SU-DHL-6 (cell line): Measurements from ENCODE around the gene HDGFL2.

Source experiments
- H2AFZ ChIP-seq: fragments of 200-600 bp; sonication (generic); 2 replicates; pipeline ENCODE4 v1.6.1; 2014; ENCODE audit warnings: low read depth, mild to moderate bottlenecking, moderate library complexity, mixed read lengths, antibody characterized with exemption, low read length; ENCODE audit not compliant: severe bottlenecking
- H3F3A ChIP-seq: fragments of 200-600 bp; shearing (Covaris generic); 2 replicates; pipeline ENCODE4 v1.6.0; 2016; ENCODE audit warnings: antibody characterized with exemption, mild to moderate bottlenecking; ENCODE audit not compliant: insufficient read depth
- H3K27ac ChIP-seq: fragments of 200-600 bp; sonication (generic); 2 replicates; pipeline ENCODE4 v1.5.1; 2016; ENCODE audit warnings: low read depth, mild to moderate bottlenecking, low read length, moderate library complexity, mixed read lengths
- H3K27me3 ChIP-seq: fragments of 200-600 bp; sonication (generic), shearing (Covaris generic); 2 replicates; pipeline ENCODE4 v1.6.0; 2014; ENCODE audit warnings: mild to moderate bottlenecking, low read length
- H3K36me3 ChIP-seq: fragments of 200-600 bp; sonication (generic); 2 replicates; pipeline ENCODE4 v1.6.1; 2014; ENCODE audit warnings: mild to moderate bottlenecking, low read length, mixed read lengths
- H3K4me2 ChIP-seq: fragments of 300-600, 200-600 bp; shearing (Covaris generic), sonication (generic); 2 replicates; pipeline ENCODE4 v1.6.0; 2014; ENCODE audit warnings: low read length, low read depth, mild to moderate bottlenecking; ENCODE audit not compliant: poor library complexity, severe bottlenecking
- H3K4me3 ChIP-seq: fragments of 200-600 bp; sonication (generic); 2 replicates; pipeline ENCODE4 v1.5.1; 2014; ENCODE audit warnings: antibody characterized with exemption, low read length, mild to moderate bottlenecking, mixed read lengths; ENCODE audit not compliant: insufficient read depth, poor library complexity, severe bottlenecking
- H3K79me2 ChIP-seq: fragments of 200-600 bp; sonication (generic); 2 replicates; pipeline ENCODE4 v1.6.1; 2014; ENCODE audit warnings: mild to moderate bottlenecking, low read length, moderate library complexity; ENCODE audit not compliant: insufficient read depth
- H3K9ac ChIP-seq: fragments of 200-600 bp; sonication (generic); 2 replicates; pipeline ENCODE4 v1.7.0; 2014; ENCODE audit warnings: mild to moderate bottlenecking, low read length
- H3K9me2 ChIP-seq: fragments of 200-600 bp; sonication (generic); replicated peaks from 2 replicates; pipeline ENCODE4 v1.6.1; 2014; ENCODE audit warnings: low read length; ENCODE audit not compliant: insufficient read depth
- H3K9me3 ChIP-seq: fragments of 200-600 bp; sonication (generic); 2 replicates; pipeline ENCODE4 v1.6.1; 2014; ENCODE audit warnings: low read length, mixed read lengths; ENCODE audit not compliant: insufficient read depth
- H4K20me1 ChIP-seq: fragments of 200-600 bp; sonication (generic); 2 replicates; pipeline ENCODE4 v1.6.1; 2014; ENCODE audit warnings: low read depth, mild to moderate bottlenecking, antibody characterized with exemption, low read length, moderate library complexity, mixed read lengths
- EZH2phosphoT487 ChIP-seq: fragments of 200-600 bp; sonication (generic), shearing (Covaris generic); conservative IDR thresholded peaks from 2 replicates; pipeline ENCODE4 v1.6.1; 2018; ENCODE audit warnings: mild to moderate bottlenecking, antibody characterized with exemption, low read length, moderate library complexity, mixed read lengths
- TF ChIP-seq, protein P1 (sequence below): fragments of 200-600 bp; sonication (generic); IDR thresholded peaks from one replicate; pipeline ENCODE4 v1.5.1; 2017; ENCODE audit warnings: antibody characterized with exemption, mild to moderate bottlenecking, low read length, moderate library complexity; ENCODE audit not compliant: insufficient read depth, poor library complexity, severe bottlenecking

The HDGFL2 gene

DNA sequence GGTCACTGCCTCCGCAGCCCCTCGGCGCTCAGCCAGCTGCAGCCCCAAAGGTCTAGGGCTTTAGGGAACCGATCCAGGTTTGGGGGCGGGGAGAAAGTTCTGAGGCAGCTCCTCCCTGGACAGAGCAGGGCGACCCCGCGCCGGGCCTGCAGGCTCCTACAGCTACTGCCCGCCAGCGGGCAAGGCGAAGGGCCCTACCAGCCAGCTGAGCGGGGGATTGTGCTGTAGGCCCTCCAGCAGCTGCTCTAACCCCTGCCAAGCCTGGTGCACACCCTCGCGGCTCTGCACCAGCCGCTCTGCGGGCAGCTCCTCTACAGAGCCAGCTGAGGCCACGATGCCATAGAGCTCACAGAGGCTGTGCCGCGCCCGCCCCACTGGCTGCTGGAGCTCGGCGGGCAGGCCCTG lies 32.2 kb downstream of the HDGFL2 start:
- no peak overlapping the region for H3K4me3 ChIP-seq
- no peaks in the 10 kb centered on the region for H3F3A ChIP-seq
- H3K4me2 ChIP-seq: no peak overlapping the region
- no peak overlapping the region for H3K9ac ChIP-seq
- H3K36me3 ChIP-seq: no peaks in the 10 kb centered on the region
- H3K79me2 ChIP-seq: no peaks in the 10 kb centered on the region
- no peaks in the 10 kb centered on the region for H3K9me2 ChIP-seq
- no peaks in the 10 kb centered on the region for H4K20me1 ChIP-seq
- no peaks in the 10 kb centered on the region for H3K27me3 ChIP-seq
- TF ChIP-seq, protein P1, sequence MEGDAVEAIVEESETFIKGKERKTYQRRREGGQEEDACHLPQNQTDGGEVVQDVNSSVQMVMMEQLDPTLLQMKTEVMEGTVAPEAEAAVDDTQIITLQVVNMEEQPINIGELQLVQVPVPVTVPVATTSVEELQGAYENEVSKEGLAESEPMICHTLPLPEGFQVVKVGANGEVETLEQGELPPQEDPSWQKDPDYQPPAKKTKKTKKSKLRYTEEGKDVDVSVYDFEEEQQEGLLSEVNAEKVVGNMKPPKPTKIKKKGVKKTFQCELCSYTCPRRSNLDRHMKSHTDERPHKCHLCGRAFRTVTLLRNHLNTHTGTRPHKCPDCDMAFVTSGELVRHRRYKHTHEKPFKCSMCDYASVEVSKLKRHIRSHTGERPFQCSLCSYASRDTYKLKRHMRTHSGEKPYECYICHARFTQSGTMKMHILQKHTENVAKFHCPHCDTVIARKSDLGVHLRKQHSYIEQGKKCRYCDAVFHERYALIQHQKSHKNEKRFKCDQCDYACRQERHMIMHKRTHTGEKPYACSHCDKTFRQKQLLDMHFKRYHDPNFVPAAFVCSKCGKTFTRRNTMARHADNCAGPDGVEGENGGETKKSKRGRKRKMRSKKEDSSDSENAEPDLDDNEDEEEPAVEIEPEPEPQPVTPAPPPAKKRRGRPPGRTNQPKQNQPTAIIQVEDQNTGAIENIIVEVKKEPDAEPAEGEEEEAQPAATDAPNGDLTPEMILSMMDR: no peak
- TF ChIP-seq EZH2phosphoT487: no peak
- no peak overlapping the region for H3K27ac ChIP-seq
- no peaks in the 10 kb centered on the region for H3K9me3 ChIP-seq
- H2AFZ ChIP-seq: no peak overlapping the region

DNA sequence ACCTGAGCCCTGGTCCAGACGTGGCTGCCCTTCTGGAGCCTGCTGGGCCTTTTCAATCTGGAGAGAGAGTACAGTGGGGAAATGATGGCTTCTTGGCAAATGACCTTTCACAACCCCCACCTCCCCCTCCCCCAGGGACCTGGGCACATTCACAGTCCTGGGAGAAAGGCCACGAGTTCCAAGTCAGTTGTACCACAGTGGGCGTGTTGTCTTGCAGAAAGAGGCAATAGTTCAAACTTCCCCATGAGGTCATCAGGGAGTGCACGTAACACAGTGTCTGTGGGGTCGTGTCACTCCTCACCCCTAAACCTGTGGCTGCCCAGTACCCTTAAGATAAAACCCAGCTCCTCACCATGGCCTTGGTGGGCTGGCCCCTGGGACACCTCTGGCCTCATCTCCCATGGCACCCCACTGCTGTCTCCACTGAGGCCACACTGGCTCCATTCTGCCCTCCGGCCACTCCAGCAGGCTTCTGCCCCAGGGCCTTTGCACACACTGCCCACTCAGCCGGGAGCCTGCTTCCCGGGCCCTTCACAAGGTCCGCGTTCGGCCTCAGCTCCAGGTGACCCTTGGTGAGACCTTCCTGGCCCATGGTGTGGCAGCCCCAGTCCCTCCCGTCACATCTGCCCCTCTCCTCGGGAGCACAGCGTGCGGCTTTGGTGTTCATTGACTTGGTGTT lies 32.9 kb downstream of the HDGFL2 start:
- Histone ChIP-seq H3K27me3 (no peaks in the 10 kb centered on the region), H3K9me3 (no peaks in the 10 kb centered on the region), H4K20me1 (no peaks in the 10 kb centered on the region), H3K4me3 (no peak overlapping the region), H3F3A (no peaks in the 10 kb centered on the region), H3K27ac (no peak overlapping the region), H3K9ac (no peak overlapping the region), H3K9me2 (no peaks in the 10 kb centered on the region), H2AFZ (no peak overlapping the region), H3K36me3 (no peaks in the 10 kb centered on the region), H3K4me2 (no peak overlapping the region), H3K79me2 (no peaks in the 10 kb centered on the region)
- no peak for TF ChIP-seq EZH2phosphoT487
- TF ChIP-seq, protein P1: no peak

DNA sequence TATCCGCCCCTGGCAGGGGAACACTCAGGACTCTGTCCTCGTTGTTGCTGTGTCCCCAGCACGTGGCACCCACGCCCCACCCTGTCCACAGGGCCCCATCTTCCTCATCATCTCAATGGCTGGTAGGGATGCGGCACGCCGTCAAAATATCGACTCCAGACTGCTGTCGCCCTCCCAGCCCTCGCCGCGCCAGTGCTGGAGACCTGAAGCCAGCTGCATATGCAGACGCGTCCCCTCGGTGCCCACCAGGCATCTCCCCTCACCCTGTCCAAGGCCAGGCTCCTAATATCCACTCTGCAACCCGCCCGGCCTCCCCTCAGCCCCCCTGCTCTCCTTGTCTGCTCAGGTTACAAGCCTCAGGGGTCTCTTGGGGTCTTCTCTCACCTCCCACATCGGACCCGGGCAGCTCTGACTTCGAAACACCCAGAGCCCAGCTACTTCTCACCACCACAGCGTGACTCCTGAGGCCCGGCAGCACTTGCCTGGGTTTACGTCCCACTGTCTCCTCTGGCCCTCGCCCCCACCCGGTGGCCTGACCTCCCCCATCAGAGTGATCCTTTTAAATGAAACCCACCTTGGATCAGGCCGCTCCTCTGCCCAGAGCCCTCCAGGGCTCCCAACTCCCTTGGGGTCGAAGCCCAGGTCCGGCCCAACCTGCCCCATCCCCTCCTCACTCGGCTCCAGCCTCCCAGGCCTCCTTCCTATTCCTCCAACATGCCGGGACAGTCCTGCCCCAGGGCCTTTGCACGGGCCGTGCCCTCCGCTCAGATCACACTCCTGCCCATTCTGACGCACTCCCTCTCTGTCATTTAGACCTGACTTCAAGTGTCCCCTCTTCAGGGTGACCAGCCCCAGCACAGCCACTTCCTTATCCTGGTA lies 33.7 kb downstream of the HDGFL2 start:
- H3K4me3 ChIP-seq: no peak overlapping the region
- H4K20me1 ChIP-seq: no peaks in the 10 kb centered on the region
- no peaks in the 10 kb centered on the region for H3K9me2 ChIP-seq
- H2AFZ ChIP-seq: no peak overlapping the region
- H3K79me2 ChIP-seq: no peaks in the 10 kb centered on the region
- no peaks in the 10 kb centered on the region for H3K36me3 ChIP-seq
- H3K27ac ChIP-seq: no peak overlapping the region
- no peaks in the 10 kb centered on the region for H3K9me3 ChIP-seq
- no peaks in the 10 kb centered on the region for H3F3A ChIP-seq
- H3K27me3 ChIP-seq: no peaks in the 10 kb centered on the region
- TF ChIP-seq, protein P1: no peak
- no peak overlapping the region for H3K9ac ChIP-seq
- H3K4me2 ChIP-seq: no peak overlapping the region
